ENCODE data around the gene MMP24. TPM values are rescaled to one million over a fixed set of nuclear protein-coding genes. Genes with fewer than 3 reads are reported as not detected.
A peak's percentile ranks its signal among the peaks of the same experiment; 100 is the strongest.

Gene MMP24
- polyA plus RNA-seq, 1 of the 3 experiments (the other 2 are of a cell fraction): 18.1 TPM

- H3K36me3 ChIP-seq (replicated peaks in 1 of 2; ENCODE audit: control insufficient read depth in 1 of 2, insufficient read depth in 2 of 2, low read length in 1 of 2): no peaks in the 10 kb centered on the region
- H3K4me1 ChIP-seq (ENCODE audit: control insufficient read depth in 1 of 2, insufficient read depth in 2 of 2, low read depth in 1 of 2, low read length in 1 of 2): peaks cover 30 to 65% of the 10 kb centered on the region in 2 experiments; a peak in 3 of 4 replicates
- peak; percentile 71 for DNase-seq
- H2AFZ ChIP-seq (ENCODE audit: low read depth): no peak overlapping the region
- peak overlapping the region; percentile 59 for H3K9ac ChIP-seq
- H3F3A ChIP-seq (replicated peaks; ENCODE audit: insufficient read depth): peaks cover 58% of the 10 kb centered on the region
- H3K9me2 ChIP-seq: no peaks in the 10 kb centered on the region
- CTCF ChIA-PET: interaction anchor here (0.6 to 16.5 kb wide), 22 partner anchors 8 to 148 kb away, joined by 3 to 323 read pairs (median 4); partner anchors contain the start of genes CEP250, EIF6, FAM83C and GDF5
- H3K79me2 ChIP-seq (ENCODE audit: insufficient read depth): no peaks in the 10 kb centered on the region
- H3K4me3 ChIP-seq (ENCODE audit: low read depth in 2 of 2, low read length in 1 of 2): no peak overlapping the region; a peak in 1 of 4 replicates
- peak overlapping the region; percentile 69 for H3K4me2 ChIP-seq
- H3K27me3 ChIP-seq (ENCODE audit: insufficient read depth): no peaks in the 10 kb centered on the region
- POLR2A ChIA-PET: interaction anchor here (1.2 kb wide), 1 partner anchor 92 kb away, joined by 3 read pairs; no protein-coding TSS in a partner anchor
- no peaks in the 10 kb centered on the region for H4K20me1 ChIP-seq (ENCODE audit: insufficient read depth)
- peak overlapping the region; percentile 97 for H3K27ac ChIP-seq (ENCODE audit: low read depth in 2 of 2, low read length in 1 of 2)
- no peaks in the 10 kb centered on the region for H3K9me3 ChIP-seq
- WGBS (ENCODE audit: low lambda C conversion rate): 56% methylated on average over 4 of the region's 4 CpGs
- peak; percentile 52 for TF ChIP-seq RAD21 (IDR thresholded peaks at IDR 0.05; ENCODE audit: low read length)
- TF ChIP-seq, protein P1, sequence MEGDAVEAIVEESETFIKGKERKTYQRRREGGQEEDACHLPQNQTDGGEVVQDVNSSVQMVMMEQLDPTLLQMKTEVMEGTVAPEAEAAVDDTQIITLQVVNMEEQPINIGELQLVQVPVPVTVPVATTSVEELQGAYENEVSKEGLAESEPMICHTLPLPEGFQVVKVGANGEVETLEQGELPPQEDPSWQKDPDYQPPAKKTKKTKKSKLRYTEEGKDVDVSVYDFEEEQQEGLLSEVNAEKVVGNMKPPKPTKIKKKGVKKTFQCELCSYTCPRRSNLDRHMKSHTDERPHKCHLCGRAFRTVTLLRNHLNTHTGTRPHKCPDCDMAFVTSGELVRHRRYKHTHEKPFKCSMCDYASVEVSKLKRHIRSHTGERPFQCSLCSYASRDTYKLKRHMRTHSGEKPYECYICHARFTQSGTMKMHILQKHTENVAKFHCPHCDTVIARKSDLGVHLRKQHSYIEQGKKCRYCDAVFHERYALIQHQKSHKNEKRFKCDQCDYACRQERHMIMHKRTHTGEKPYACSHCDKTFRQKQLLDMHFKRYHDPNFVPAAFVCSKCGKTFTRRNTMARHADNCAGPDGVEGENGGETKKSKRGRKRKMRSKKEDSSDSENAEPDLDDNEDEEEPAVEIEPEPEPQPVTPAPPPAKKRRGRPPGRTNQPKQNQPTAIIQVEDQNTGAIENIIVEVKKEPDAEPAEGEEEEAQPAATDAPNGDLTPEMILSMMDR (IDR thresholded peaks at IDR 0.05): peak; percentile 73
- peak; percentile 59 for TF ChIP-seq SMC3 (IDR thresholded peaks at IDR 0.05; ENCODE audit: low read depth, low read length)
- TF ChIP-seq, protein P2, sequence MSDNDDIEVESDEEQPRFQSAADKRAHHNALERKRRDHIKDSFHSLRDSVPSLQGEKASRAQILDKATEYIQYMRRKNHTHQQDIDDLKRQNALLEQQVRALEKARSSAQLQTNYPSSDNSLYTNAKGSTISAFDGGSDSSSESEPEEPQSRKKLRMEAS (IDR thresholded peaks at IDR 0.05; ENCODE audit: low read depth): no peak
- 0 out of 2 replicates have a peak, but pooled peaks have one; percentile 17 for TF ChIP-seq RCOR1 (IDR thresholded peaks at IDR 0.05; ENCODE audit: low read length)
- no peak for TF ChIP-seq RFX5 (IDR thresholded peaks at IDR 0.05; ENCODE audit: low read length)
- TF ChIP-seq NRF1 (IDR thresholded peaks at IDR 0.05; ENCODE audit: low read depth, low read length): no peak
- no peak for TF ChIP-seq POLR2AphosphoS5 (IDR thresholded peaks at IDR 0.05; ENCODE audit: low read depth, low read length)
These were observed 80.5 kb downstream of the MMP24 start for GRCh38 chr20:35306931-35307517.

GRCh38 chr20:35307666-35308653, 81.5 kb downstream of the MMP24 start:
- H3K79me2 ChIP-seq (ENCODE audit: insufficient read depth): no peaks in the 10 kb centered on the region
- H4K20me1 ChIP-seq (ENCODE audit: insufficient read depth): no peaks in the 10 kb centered on the region
- POLR2A ChIA-PET: interaction anchor here (0.5 to 1.7 kb wide), 4 partner anchors 24 to 147 kb away, joined by 3 to 7 read pairs (median 4); partner anchors contain the start of gene CEP250
- H3K9ac ChIP-seq: peak overlapping the region; percentile 55
- H3F3A ChIP-seq (replicated peaks; ENCODE audit: insufficient read depth): peaks cover 63% of the 10 kb centered on the region
- WGBS (ENCODE audit: low lambda C conversion rate): 40% methylated on average over 12 of the region's 13 CpGs
- H3K27ac ChIP-seq (ENCODE audit: low read depth in 2 of 2, low read length in 1 of 2): peak overlapping the region; percentile 97
- H3K27me3 ChIP-seq (ENCODE audit: insufficient read depth): no peaks in the 10 kb centered on the region
- CTCF ChIA-PET: interaction anchor here (0.6 to 16.5 kb wide), 18 partner anchors 9 to 134 kb away, joined by 3 to 323 read pairs (median 4); partner anchors contain the start of genes EIF6, FAM83C, GDF5 and UQCC1
- peak overlapping the region; percentile 32 for H3K4me2 ChIP-seq
- H3K9me2 ChIP-seq: no peaks in the 10 kb centered on the region
- no peak overlapping the region for H2AFZ ChIP-seq (ENCODE audit: low read depth)
- no peaks in the 10 kb centered on the region for H3K9me3 ChIP-seq
- no peaks in the 10 kb centered on the region for H3K36me3 ChIP-seq (replicated peaks in 1 of 2; ENCODE audit: control insufficient read depth in 1 of 2, insufficient read depth in 2 of 2, low read length in 1 of 2)
- DNase-seq: no peak
- H3K4me3 ChIP-seq (ENCODE audit: low read depth in 2 of 2, low read length in 1 of 2): no peak overlapping the region
- H3K4me1 ChIP-seq (ENCODE audit: control insufficient read depth in 1 of 2, insufficient read depth in 2 of 2, low read depth in 1 of 2, low read length in 1 of 2): peaks cover 30 to 63% of the 10 kb centered on the region in 2 experiments; a peak in 3 of 4 replicates
- TF ChIP-seq, protein P3, sequence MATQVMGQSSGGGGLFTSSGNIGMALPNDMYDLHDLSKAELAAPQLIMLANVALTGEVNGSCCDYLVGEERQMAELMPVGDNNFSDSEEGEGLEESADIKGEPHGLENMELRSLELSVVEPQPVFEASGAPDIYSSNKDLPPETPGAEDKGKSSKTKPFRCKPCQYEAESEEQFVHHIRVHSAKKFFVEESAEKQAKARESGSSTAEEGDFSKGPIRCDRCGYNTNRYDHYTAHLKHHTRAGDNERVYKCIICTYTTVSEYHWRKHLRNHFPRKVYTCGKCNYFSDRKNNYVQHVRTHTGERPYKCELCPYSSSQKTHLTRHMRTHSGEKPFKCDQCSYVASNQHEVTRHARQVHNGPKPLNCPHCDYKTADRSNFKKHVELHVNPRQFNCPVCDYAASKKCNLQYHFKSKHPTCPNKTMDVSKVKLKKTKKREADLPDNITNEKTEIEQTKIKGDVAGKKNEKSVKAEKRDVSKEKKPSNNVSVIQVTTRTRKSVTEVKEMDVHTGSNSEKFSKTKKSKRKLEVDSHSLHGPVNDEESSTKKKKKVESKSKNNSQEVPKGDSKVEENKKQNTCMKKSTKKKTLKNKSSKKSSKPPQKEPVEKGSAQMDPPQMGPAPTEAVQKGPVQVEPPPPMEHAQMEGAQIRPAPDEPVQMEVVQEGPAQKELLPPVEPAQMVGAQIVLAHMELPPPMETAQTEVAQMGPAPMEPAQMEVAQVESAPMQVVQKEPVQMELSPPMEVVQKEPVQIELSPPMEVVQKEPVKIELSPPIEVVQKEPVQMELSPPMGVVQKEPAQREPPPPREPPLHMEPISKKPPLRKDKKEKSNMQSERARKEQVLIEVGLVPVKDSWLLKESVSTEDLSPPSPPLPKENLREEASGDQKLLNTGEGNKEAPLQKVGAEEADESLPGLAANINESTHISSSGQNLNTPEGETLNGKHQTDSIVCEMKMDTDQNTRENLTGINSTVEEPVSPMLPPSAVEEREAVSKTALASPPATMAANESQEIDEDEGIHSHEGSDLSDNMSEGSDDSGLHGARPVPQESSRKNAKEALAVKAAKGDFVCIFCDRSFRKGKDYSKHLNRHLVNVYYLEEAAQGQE (IDR thresholded peaks at IDR 0.05; ENCODE audit: low read depth, low read length): peak; percentile 42; the same call in 1 of the 2 replicates
- TF ChIP-seq ELF1 (IDR thresholded peaks at IDR 0.05) (no peak), FOXM1 (IDR thresholded peaks at IDR 0.05; ENCODE audit: low read depth) (0 out of 2 replicates have a peak, but pooled peaks have one; percentile 58), GATA2 (CRISPR knock-in tag; IDR thresholded peaks at IDR 0.05) (no peak), NRF1 (IDR thresholded peaks at IDR 0.05; ENCODE audit: low read depth, low read length) (no peak), SMC3 (IDR thresholded peaks at IDR 0.05; ENCODE audit: low read depth, low read length) (no peak), EP300 (IDR thresholded peaks at IDR 0.05; ENCODE audit: borderline replicate concordance in 1 of 2, low read depth in 1 of 2, low read length in 1 of 2) (peak in 1 of 2 experiments; percentile 73; a peak in 2 of 4 replicates), TAF1 (IDR thresholded peaks at IDR 0.05; ENCODE audit: borderline replicate concordance, low read depth, low read length) (no peak)
- TF ChIP-seq, protein P4, sequence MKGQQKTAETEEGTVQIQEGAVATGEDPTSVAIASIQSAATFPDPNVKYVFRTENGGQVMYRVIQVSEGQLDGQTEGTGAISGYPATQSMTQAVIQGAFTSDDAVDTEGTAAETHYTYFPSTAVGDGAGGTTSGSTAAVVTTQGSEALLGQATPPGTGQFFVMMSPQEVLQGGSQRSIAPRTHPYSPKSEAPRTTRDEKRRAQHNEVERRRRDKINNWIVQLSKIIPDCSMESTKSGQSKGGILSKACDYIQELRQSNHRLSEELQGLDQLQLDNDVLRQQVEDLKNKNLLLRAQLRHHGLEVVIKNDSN (IDR thresholded peaks at IDR 0.05; ENCODE audit: borderline replicate concordance, low read depth): peak; percentile 33; the same call in 1 of the 2 replicates

All from SK-N-SH (cell line).